ENCODE measurements around the gene NOPCHAP1. TPM values are rescaled to one million over a fixed set of nuclear protein-coding genes. Genes with fewer than 3 reads are reported as not detected.

Gene NOPCHAP1
- 17.8 TPM for polyA plus RNA-seq (2013, experiment 1 of 2)
- 20.3 TPM for polyA plus RNA-seq (2013, experiment 2 of 2)

- no CpG with 5 or more reads among the region's 59 CpGs for WGBS, 2 donors (ENCODE audit: extremely low coverage in 2 of 2, insufficient read length in 2 of 2, insufficient replicate concordance in 1 of 2)
- H3K79me1 ChIP-seq (ENCODE audit: low read depth, low read length) = peaks cover 5% of the 10 kb centered on the region
- H3K18ac ChIP-seq (ENCODE audit: low read length) = peak within 1 kb of the TSS; percentile 99
- H3K14ac ChIP-seq (ENCODE audit: low read length) = peak within 1 kb of the TSS; percentile 96
- peak within 1 kb of the TSS; percentile 99 for H3K9ac ChIP-seq (ENCODE audit: low read depth, low read length, poor library complexity)
- H3K23ac ChIP-seq (ENCODE audit: low read depth, low read length, poor library complexity) = peak within 1 kb of the TSS; percentile 68
- peak within 1 kb of the TSS; percentile 97 for H4K91ac ChIP-seq (ENCODE audit: low read depth, low read length, poor library complexity)
- H2BK120ac ChIP-seq (ENCODE audit: low read depth, low read length) = no peak within 1 kb of the TSS
- peaks cover 0 to 9% of the 10 kb centered on the region in 2 donors for H3K4me1 ChIP-seq (ENCODE audit: control insufficient read depth in 2 of 2, insufficient read depth in 1 of 2, low read depth in 1 of 2, low read length in 2 of 2)
- peaks cover 3 to 37% of the 10 kb centered on the region in 2 donors for H3K36me3 ChIP-seq (replicated peaks in 1 of 2; ENCODE audit: control insufficient read depth in 2 of 2, insufficient read depth in 2 of 2, low read length in 2 of 2)
- H3K9me3 ChIP-seq (replicated peaks in 1 of 2; ENCODE audit: control insufficient read depth in 2 of 2, insufficient read depth in 1 of 2, low read depth in 1 of 2, low read length in 2 of 2) = peaks cover 0 to 19% of the 10 kb centered on the region in 2 donors
- peak within 1 kb of the TSS; percentile 69 for H2BK15ac ChIP-seq (ENCODE audit: low read length)
- H3K27me3 ChIP-seq (ENCODE audit: control insufficient read depth in 3 of 3, insufficient read depth in 3 of 3, low read depth in 1 of 3, low read length in 3 of 3) = no peaks in the 10 kb centered on the region
- no peak within 1 kb of the TSS for H2BK12ac ChIP-seq (ENCODE audit: low read length)
- H4K8ac ChIP-seq (ENCODE audit: low read depth, low read length) = no peak within 1 kb of the TSS
- peak; percentile 85 for DNase-seq (ENCODE audit: low spot score)
- peak within 1 kb of the TSS; percentile 46 for H3K27ac ChIP-seq (replicated peaks; ENCODE audit: low read length)
- H2AFZ ChIP-seq (ENCODE audit: low read length) = peak within 1 kb of the TSS; percentile 97
- H2AK5ac ChIP-seq (ENCODE audit: low read depth, low read length) = no peak within 1 kb of the TSS
- H2BK5ac ChIP-seq (ENCODE audit: low read length) = no peak within 1 kb of the TSS
- H3K4ac ChIP-seq (ENCODE audit: low read length) = no peak within 1 kb of the TSS
- peak within 1 kb of the TSS; percentile 65 for H3K4me2 ChIP-seq (ENCODE audit: insufficient read depth, low read length, poor library complexity, severe bottlenecking)
- peak within 1 kb of the TSS; percentile 89 for H3K4me3 ChIP-seq (ENCODE audit: low read length in 2 of 2)
Observed at GRCh38 chr12:104986022-104986941, at the start of gene NOPCHAP1. NOPCHAP1 (plus strand) TSS chr12:104986316; CDS start chr12:104986353, 37 bp downstream.

GRCh38 chr12:104938371-104938770 lies 47.7 kb upstream of the NOPCHAP1 start:
- Histone ChIP-seq H3K9me3 (replicated peaks in 1 of 2; ENCODE audit: control insufficient read depth in 2 of 2, insufficient read depth in 1 of 2, low read depth in 1 of 2, low read length in 2 of 2) (no peaks in the 10 kb centered on the region), H3K27ac (replicated peaks; ENCODE audit: low read length) (no peak overlapping the region), H2BK5ac (ENCODE audit: low read length) (no peak overlapping the region), H3K4ac (ENCODE audit: low read length) (no peak overlapping the region), H3K4me3 (ENCODE audit: low read length in 2 of 2) (no peak overlapping the region), H2BK15ac (ENCODE audit: low read length) (no peak overlapping the region), H3K27me3 (ENCODE audit: control insufficient read depth in 3 of 3, insufficient read depth in 3 of 3, low read depth in 1 of 3, low read length in 3 of 3) (no peaks in the 10 kb centered on the region), H3K4me2 (ENCODE audit: insufficient read depth, low read length, poor library complexity, severe bottlenecking) (no peak overlapping the region), H3K4me1 (ENCODE audit: control insufficient read depth in 2 of 2, insufficient read depth in 1 of 2, low read depth in 1 of 2, low read length in 2 of 2) (no peaks in the 10 kb centered on the region), H3K18ac (ENCODE audit: low read length) (no peak overlapping the region), H3K79me1 (ENCODE audit: low read depth, low read length) (no peaks in the 10 kb centered on the region), H3K9ac (ENCODE audit: low read depth, low read length, poor library complexity) (no peak overlapping the region), H3K23ac (ENCODE audit: low read depth, low read length, poor library complexity) (no peak overlapping the region), H4K91ac (ENCODE audit: low read depth, low read length, poor library complexity) (no peak overlapping the region), H2BK12ac (ENCODE audit: low read length) (no peak overlapping the region), H3K14ac (ENCODE audit: low read length) (no peak overlapping the region), H2AK5ac (ENCODE audit: low read depth, low read length) (no peak overlapping the region), H3K36me3 (replicated peaks in 1 of 2; ENCODE audit: control insufficient read depth in 2 of 2, insufficient read depth in 2 of 2, low read length in 2 of 2) (no peaks in the 10 kb centered on the region), H2AFZ (ENCODE audit: low read length) (no peak overlapping the region), H4K8ac (ENCODE audit: low read depth, low read length) (no peak overlapping the region), H2BK120ac (ENCODE audit: low read depth, low read length) (no peak overlapping the region)
- DNase-seq (ENCODE audit: low spot score) = no peak
- WGBS, 2 donors (ENCODE audit: extremely low coverage in 2 of 2, insufficient read length in 2 of 2, insufficient replicate concordance in 1 of 2) = no CpG with 5 or more reads among the region's 3 CpGs

GRCh38 chr12:104939089-104939488 lies 47.0 kb upstream of the NOPCHAP1 start:
- H3K14ac ChIP-seq (ENCODE audit: low read length) = no peak overlapping the region
- no peak for DNase-seq (ENCODE audit: low spot score)
- no CpG with 5 or more reads among the region's 2 CpGs for whole genome bisulfite sequencing, 2 donors (ENCODE audit: extremely low coverage in 2 of 2, insufficient read length in 2 of 2, insufficient replicate concordance in 1 of 2)

DNA sequence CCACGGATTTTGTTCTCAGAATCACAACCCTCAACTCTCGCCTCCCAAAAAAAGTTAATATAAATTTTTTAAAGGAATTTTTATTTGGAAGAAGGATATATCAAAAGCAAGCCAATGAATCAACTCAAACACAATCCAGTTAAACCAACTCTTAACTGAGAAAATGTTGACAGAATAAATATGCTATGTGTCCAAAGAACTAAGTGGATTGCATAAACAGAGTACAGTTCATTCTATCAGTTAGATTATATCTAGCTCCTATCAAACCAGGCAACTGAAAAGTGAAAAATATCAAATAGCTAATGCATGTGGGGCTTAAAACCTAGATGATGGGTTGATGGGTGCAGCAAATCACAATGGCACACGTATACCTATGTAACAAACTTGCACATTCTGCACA lies 44.7 kb upstream of the NOPCHAP1 start:
- Histone ChIP-seq H2AFZ (ENCODE audit: low read length) (no peak overlapping the region), H3K14ac (ENCODE audit: low read length) (no peak overlapping the region), H2BK15ac (ENCODE audit: low read length) (no peak overlapping the region), H3K4me2 (ENCODE audit: insufficient read depth, low read length, poor library complexity, severe bottlenecking) (no peak overlapping the region), H3K4me1 (ENCODE audit: control insufficient read depth in 2 of 2, insufficient read depth in 1 of 2, low read depth in 1 of 2, low read length in 2 of 2) (no peaks in the 10 kb centered on the region), H3K79me1 (ENCODE audit: low read depth, low read length) (no peaks in the 10 kb centered on the region), H3K18ac (ENCODE audit: low read length) (no peak overlapping the region), H3K36me3 (replicated peaks in 1 of 2; ENCODE audit: control insufficient read depth in 2 of 2, insufficient read depth in 2 of 2, low read length in 2 of 2) (no peaks in the 10 kb centered on the region), H3K9ac (ENCODE audit: low read depth, low read length, poor library complexity) (no peak overlapping the region), H4K8ac (ENCODE audit: low read depth, low read length) (no peak overlapping the region), H3K4me3 (ENCODE audit: low read length in 2 of 2) (no peak overlapping the region), H3K23ac (ENCODE audit: low read depth, low read length, poor library complexity) (no peak overlapping the region), H3K9me3 (replicated peaks in 1 of 2; ENCODE audit: control insufficient read depth in 2 of 2, insufficient read depth in 1 of 2, low read depth in 1 of 2, low read length in 2 of 2) (peaks cover 0 to 1% of the 10 kb centered on the region in 2 donors), H3K27me3 (ENCODE audit: control insufficient read depth in 3 of 3, insufficient read depth in 3 of 3, low read depth in 1 of 3, low read length in 3 of 3) (no peaks in the 10 kb centered on the region), H3K27ac (replicated peaks; ENCODE audit: low read length) (no peak overlapping the region), H2BK12ac (ENCODE audit: low read length) (no peak overlapping the region), H2AK5ac (ENCODE audit: low read depth, low read length) (no peak overlapping the region), H2BK120ac (ENCODE audit: low read depth, low read length) (no peak overlapping the region), H4K91ac (ENCODE audit: low read depth, low read length, poor library complexity) (no peak overlapping the region), H3K4ac (ENCODE audit: low read length) (no peak overlapping the region), H2BK5ac (ENCODE audit: low read length) (no peak overlapping the region)
- no CpG with 5 or more reads among the region's 3 CpGs for WGBS, 2 donors (ENCODE audit: extremely low coverage in 2 of 2, insufficient read length in 2 of 2, insufficient replicate concordance in 1 of 2)
- no peak for DNase-seq (ENCODE audit: low spot score)

More at GRCh38 chr12:104939089-104939488, 47.0 kb upstream of the NOPCHAP1 start:
- Histone ChIP-seq H2BK5ac (ENCODE audit: low read length) (no peak overlapping the region), H3K18ac (ENCODE audit: low read length) (no peak overlapping the region), H2BK15ac (ENCODE audit: low read length) (no peak overlapping the region), H3K4ac (ENCODE audit: low read length) (no peak overlapping the region), H2AK5ac (ENCODE audit: low read depth, low read length) (no peak overlapping the region), H2BK12ac (ENCODE audit: low read length) (no peak overlapping the region), H3K27ac (replicated peaks; ENCODE audit: low read length) (no peak overlapping the region), H2AFZ (ENCODE audit: low read length) (no peak overlapping the region), H3K9ac (ENCODE audit: low read depth, low read length, poor library complexity) (no peak overlapping the region), H3K4me1 (ENCODE audit: control insufficient read depth in 2 of 2, insufficient read depth in 1 of 2, low read depth in 1 of 2, low read length in 2 of 2) (no peaks in the 10 kb centered on the region), H3K9me3 (replicated peaks in 1 of 2; ENCODE audit: control insufficient read depth in 2 of 2, insufficient read depth in 1 of 2, low read depth in 1 of 2, low read length in 2 of 2) (peaks cover 0 to under 1% of the 10 kb centered on the region in 2 donors), H4K91ac (ENCODE audit: low read depth, low read length, poor library complexity) (no peak overlapping the region), H3K27me3 (ENCODE audit: control insufficient read depth in 3 of 3, insufficient read depth in 3 of 3, low read depth in 1 of 3, low read length in 3 of 3) (no peaks in the 10 kb centered on the region), H2BK120ac (ENCODE audit: low read depth, low read length) (no peak overlapping the region), H3K79me1 (ENCODE audit: low read depth, low read length) (no peaks in the 10 kb centered on the region), H3K4me2 (ENCODE audit: insufficient read depth, low read length, poor library complexity, severe bottlenecking) (no peak overlapping the region), H3K23ac (ENCODE audit: low read depth, low read length, poor library complexity) (no peak overlapping the region), H4K8ac (ENCODE audit: low read depth, low read length) (no peak overlapping the region), H3K4me3 (ENCODE audit: low read length in 2 of 2) (no peak overlapping the region), H3K36me3 (replicated peaks in 1 of 2; ENCODE audit: control insufficient read depth in 2 of 2, insufficient read depth in 2 of 2, low read length in 2 of 2) (no peaks in the 10 kb centered on the region)

All from neuronal stem cell (in vitro differentiated cells).